K562 (cell line): ENCODE measurements around the gene TMEM106B. TPM values are rescaled to one million over a fixed set of nuclear protein-coding genes. Genes with fewer than 3 reads are reported as not detected.

Experiments
- ATAC-seq: fragments of 200-7000 bp; cut with Tn5 transposase; 3 replicates; pipeline ENCODE4 v1.9.1; 2020; ENCODE audit warnings: moderate library complexity
- BruUV-seq: library from RNA; stranded (reverse); fragments of 400-500 nt; replicated peaks from 2 replicates; lab custom pipeline; 2021; lab: Mats Ljungman, UMichigan
- CTCF ChIA-PET: fragments of 300-600 bp; formaldehyde crosslinking; extraction: SDS; loops from one replicate; lab custom pipeline; 2021; ENCODE audit warnings: low intra/inter-chr PET ratio; lab: Yijun Ruan, JAX
- POLR2A ChIA-PET: fragments of 300-600, 350-650 bp; sonication (Branson Sonifier 250); formaldehyde crosslinking; extraction: SDS; loops from one replicate; lab custom pipeline; 2021; ENCODE audit warnings: antibody characterized with exemption, inconsistent platforms; lab: Yijun Ruan, JAX
- DNase-seq, 4 experiments: peaks; one replicate each; pipeline versions ENCODE4 v3.0.0 to v3.0.0-alpha.2; 2011 to 2018; ENCODE audit warnings: low spot score in 3 of 4, mixed read lengths in 3 of 4; ENCODE audit errors: extremely low read depth in 1 of 4
- FAIRE-seq: peaks from 2 replicates; lab custom pipeline; 2011; peaks lifted over from hg19 to GRCh38; lab: Jason Lieb, UNC
- H2AFZ ChIP-seq: 2 replicates; pipeline ENCODE4 v1.6.0; 2011; ENCODE audit warnings: low read depth, low read length, control low read depth, inconsistent platforms
- H3K27ac ChIP-seq: fragments of 200-600 bp; 3 replicates; pipeline ENCODE4 v1.8.0; 2011; ENCODE audit warnings: low read depth, mild to moderate bottlenecking, control low read depth, inconsistent platforms, low read length, moderate library complexity, mixed read lengths; ENCODE audit errors: extremely low read depth
- H3K27me3 ChIP-seq, 2 experiments: fragments of 300-600 bp in 1 of 2; 2 replicates in 1 of 2; 3 replicates in 1 of 2; pipeline versions ENCODE4 v1.6.0 to v1.8.0; 2011; ENCODE audit warnings: inconsistent platforms in 2 of 2, low read length in 2 of 2, mild to moderate bottlenecking in 1 of 2, mixed read lengths in 1 of 2, moderate library complexity in 1 of 2; ENCODE audit not compliant: control insufficient read depth in 2 of 2, insufficient read depth in 2 of 2
- H3K36me3 ChIP-seq: fragments of 300-600 bp; 3 replicates; pipeline ENCODE4 v1.8.0; 2011; ENCODE audit warnings: mild to moderate bottlenecking, low read length, inconsistent platforms; ENCODE audit not compliant: control insufficient read depth, insufficient read depth
- H3K4me1 ChIP-seq, 2 experiments: fragments of 200-600 bp in 1 of 2; replicated peaks in 1 of 2; 2 replicates in 1 of 2; 3 replicates in 1 of 2; pipeline versions ENCODE4 v1.5.1 to v1.8.0; 2011; ENCODE audit warnings: inconsistent platforms in 2 of 2, low read length in 2 of 2, mild to moderate bottlenecking in 1 of 2, mixed read lengths in 1 of 2, moderate library complexity in 1 of 2; ENCODE audit not compliant: control insufficient read depth in 2 of 2, insufficient read depth in 2 of 2
- H3K4me2 ChIP-seq: 2 replicates; pipeline ENCODE4 v1.6.1; 2011; ENCODE audit warnings: low read length, control low read depth, inconsistent platforms, mixed read lengths; ENCODE audit not compliant: insufficient read depth
- H3K4me3 ChIP-seq: fragments of 200-600 bp; sonication (generic), shearing (Covaris generic); 2 replicates; pipeline ENCODE4 v1.5.1; 2016; ENCODE audit warnings: control low read depth, inconsistent platforms
- H3K79me2 ChIP-seq: fragments of 200-600 bp; 3 replicates; pipeline ENCODE4 v1.8.0; 2011; ENCODE audit warnings: low read length, inconsistent platforms; ENCODE audit not compliant: control insufficient read depth, insufficient read depth
- H3K9ac ChIP-seq, 2 experiments: 2 replicates each; pipeline versions ENCODE4 v1.6.0 to v1.6.1; 2011; ENCODE audit warnings: low read depth in 2 of 2, low read length in 2 of 2, control low read depth in 1 of 2, inconsistent platforms in 1 of 2, mild to moderate bottlenecking in 1 of 2, mixed read lengths in 1 of 2; ENCODE audit not compliant: insufficient read depth in 1 of 2
- H3K9me1 ChIP-seq: one replicate; pipeline ENCODE4 v1.6.0; 2011; ENCODE audit warnings: inconsistent platforms, mild to moderate bottlenecking, low read length, moderate library complexity; ENCODE audit not compliant: control insufficient read depth, insufficient read depth
- H3K9me3 ChIP-seq: replicated peaks from 2 replicates; pipeline ENCODE4 v1.5.1; 2011; ENCODE audit warnings: low read depth, low read length, inconsistent platforms; ENCODE audit not compliant: control insufficient read depth, insufficient read depth
- H4K20me1 ChIP-seq: replicated peaks from 2 replicates; pipeline ENCODE4 v1.6.1; 2011; ENCODE audit warnings: low read length, inconsistent platforms, mixed read lengths; ENCODE audit not compliant: control insufficient read depth, insufficient read depth
- FOXJ2 ChIP-seq: fragments of 200-800 bp; sonication (Bioruptor generic); IDR thresholded peaks from 2 replicates; pipeline ENCODE4 v1.6.1; 2016; ENCODE audit warnings: missing genetic modification characterization, missing compliant biosample characterization
- ZBTB33 ChIP-seq: sonication (generic); formaldehyde crosslinking; IDR thresholded peaks from 2 replicates; pipeline ENCODE4 v1.8.1; 2023; ENCODE audit warnings: mild to moderate bottlenecking, missing genetic modification reagents
- ZNF316 ChIP-seq: fragments of 450-650 bp; IDR thresholded peaks from 2 replicates; pipeline ENCODE4 v1.6.1; 2016
- WGBS: fragments of 100-300 bp; shearing (Covaris generic); methylation state at CpG from one replicate; pipeline ENCODE4 v1.1.6; 2016; ENCODE audit warnings: low coverage, mixed read lengths; ENCODE audit not compliant: insufficient coverage; ENCODE audit errors: missing lambda C conversion rate; 5-methylcytosine and 5-hydroxymethylcytosine counted together
- in situ Hi-C: fragments of 300-500 bp; cut with MboI; formaldehyde crosslinking; loops from 4 replicates; pipeline ENCODE4 v1.15.0; 2018; ENCODE audit warnings: inconsistent platforms, mixed read lengths
- intact Hi-C: fragments of 100-400 bp; cut with micrococcal nuclease; formaldehyde crosslinking; loops from 2 replicates; pipeline ENCODE4 v1.14.2; 2022
- polyA plus RNA-seq, 8 experiments: library from polyadenylated mRNA; depleted of rRNA in 4 of 8; stranded (reverse) in 5 of 8; unstranded in 3 of 8; fragments of >200 nt; fragmentation: Nextera tagmentation in 2 of 8; fragmentation: Illumina TruSeq in 1 of 8; extraction: Ambion mirVana in 2 of 8; extraction: Trizol in 1 of 8; gene quantifications; 2 replicates each; pipeline versions ENCODE4 v1.2.1 to v1.2.3, GENCODE V29; 2011 to 2014; ENCODE audit warnings: inconsistent platforms in 1 of 8, missing spikeins in 1 of 8
- total RNA-seq, 7 experiments: library from RNA; depleted of rRNA in 6 of 7; stranded (reverse); fragments of >200 nt in 6 of 7; fragmentation: Illumina TruSeq in 2 of 7; extraction: Trizol in 2 of 7; gene quantifications; 2 replicates each; pipeline versions ENCODE4 v1.2.1 to v1.2.3, GENCODE V29; 2011 to 2021; ENCODE audit warnings: low replicate concordance in 1 of 7

The TMEM106B gene
- total and polyA plus RNA-seq, 9 of the 15 experiments (the other 6 are each of a cell fraction or from before 2014, with no cell fraction given) = 8.6 to 30.4 (median 18.7) TPM

- no peak for TF ChIP-seq ZBTB33 (CRISPR knock-in tag)
Observed at GRCh38 chr7:12234334-12234865, 23.3 kb downstream of the TMEM106B start (continued).

- no peak for FAIRE-seq
- Histone ChIP-seq H3K4me2 (no peak overlapping the region), H3K9me1 (no peaks in the 10 kb centered on the region), H3K79me2 (no peaks in the 10 kb centered on the region), H3K36me3 (peaks cover 16% of the 10 kb centered on the region; the same call in 1 of the 3 replicates), H2AFZ (no peak overlapping the region), H3K4me3 (no peak overlapping the region), H4K20me1 (no peaks in the 10 kb centered on the region), H3K9me3 (no peaks in the 10 kb centered on the region), H3K4me1 (no peaks in the 10 kb centered on the region), H3K27ac (no peak overlapping the region), H3K27me3 (no peaks in the 10 kb centered on the region), H3K9ac (no peak overlapping the region)
- in situ Hi-C loops = no loop called here
- intact Hi-C loops = no loop called here
- TF ChIP-seq FOXJ2 (tag) (no peak), ZNF316 (peak; percentile 59; the same call in 1 of the 2 replicates)
- no peak for ATAC-seq
- ChIA-PET POLR2A (no interaction called here), CTCF (no interaction called here)
- no TSS peak for BruUV-seq
- 100% methylated on average over 1 of the region's 1 CpG for WGBS
- DNase-seq = no peak
Observed at GRCh38 chr7:12235970-12236369, 24.9 kb downstream of the TMEM106B start.
